ENCODE data around the gene ZDHHC3.
A peak's percentile ranks its signal among the peaks of the same experiment; 100 is the strongest.

ZDHHC3 gene, protein sequence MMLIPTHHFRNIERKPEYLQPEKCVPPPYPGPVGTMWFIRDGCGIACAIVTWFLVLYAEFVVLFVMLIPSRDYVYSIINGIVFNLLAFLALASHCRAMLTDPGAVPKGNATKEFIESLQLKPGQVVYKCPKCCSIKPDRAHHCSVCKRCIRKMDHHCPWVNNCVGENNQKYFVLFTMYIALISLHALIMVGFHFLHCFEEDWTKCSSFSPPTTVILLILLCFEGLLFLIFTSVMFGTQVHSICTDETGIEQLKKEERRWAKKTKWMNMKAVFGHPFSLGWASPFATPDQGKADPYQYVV

DNA sequence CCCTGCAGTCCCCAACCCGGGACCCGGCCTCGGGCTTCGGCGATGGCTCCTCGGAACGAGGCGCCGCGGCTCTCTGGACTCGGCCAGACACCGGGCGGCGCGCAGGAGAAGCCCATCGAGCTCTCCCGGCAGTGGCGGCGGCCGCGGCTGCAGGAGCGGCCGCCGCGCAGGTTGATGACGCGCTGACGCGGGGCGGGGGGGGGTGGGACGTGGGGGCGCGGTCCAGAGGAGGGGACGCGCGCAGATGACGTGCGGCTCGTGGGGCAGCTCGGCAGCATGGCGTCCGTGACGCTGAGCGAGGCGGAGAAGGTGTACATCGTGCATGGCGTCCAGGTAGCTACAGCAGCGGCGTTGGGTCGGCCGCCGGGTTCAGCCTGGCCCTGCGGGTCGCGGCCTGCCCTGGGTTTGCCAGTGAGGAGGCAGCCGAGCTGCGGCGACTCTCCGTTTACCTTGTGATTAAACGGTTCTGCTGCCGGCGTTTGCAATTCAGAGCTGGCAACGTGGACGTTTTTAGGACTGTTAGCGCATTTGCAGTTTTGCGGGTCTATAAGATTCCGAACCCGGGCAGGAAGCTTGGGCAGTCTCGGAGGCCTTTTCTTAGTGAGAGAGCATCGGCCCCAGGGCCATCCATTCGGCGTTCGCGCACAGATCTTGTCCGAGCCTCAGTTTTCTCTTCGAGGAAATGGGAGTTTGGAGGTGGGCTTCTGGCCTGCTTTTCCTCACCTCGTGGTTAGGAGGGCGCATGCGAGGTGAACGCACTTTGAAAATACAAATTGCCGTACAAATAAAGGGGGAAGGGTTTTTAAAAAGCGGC is at the start of gene ZDHHC3, which contains the start of gene EXOSC7:
Gene ZDHHC3, minus strand, starts transcription at position 173 of the 814 bp plus-strand sequence. CDS start 16,738 bp downstream, outside the sequence.
Gene EXOSC7, plus strand, starts transcription at position 243 of the 814 bp plus-strand sequence. Its CDS starts 34 bp downstream, at position 277.
- DNase-seq (ENCODE audit: low spot score): peak; percentile 84

GRCh38 chr3:45024542-45025255 is 48.7 kb upstream of the ZDHHC3 start:
- DNase-seq (ENCODE audit: low spot score): no peak

DNA sequence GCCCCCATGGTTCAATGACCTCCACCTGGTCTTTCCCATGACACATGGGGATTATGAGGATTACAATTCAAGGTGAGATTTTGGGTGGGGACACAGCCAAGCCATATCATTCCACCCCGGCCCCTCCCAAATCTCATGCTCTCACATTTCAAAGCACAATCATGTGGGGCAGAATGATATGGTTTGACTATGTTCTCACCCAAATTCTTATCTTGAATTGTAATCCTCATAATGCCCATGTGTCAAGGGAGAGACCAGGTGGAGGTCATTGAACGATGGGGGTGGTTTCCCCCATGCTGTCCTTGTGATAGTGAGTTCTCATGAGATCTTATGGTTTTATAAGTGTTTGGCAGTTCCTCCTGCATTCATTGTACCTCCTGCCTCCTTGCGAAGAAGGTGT is 47.7 kb upstream of the ZDHHC3 start:
- no peak for DNase-seq (ENCODE audit: low spot score)

GRCh38 chr3:45021524-45022297 is 45.7 kb upstream of the ZDHHC3 start:
- DNase-seq (ENCODE audit: low spot score): no peak

GRCh38 chr3:45020534-45020933 is 44.6 kb upstream of the ZDHHC3 start:
- no peak for DNase-seq (ENCODE audit: low spot score)

DNA sequence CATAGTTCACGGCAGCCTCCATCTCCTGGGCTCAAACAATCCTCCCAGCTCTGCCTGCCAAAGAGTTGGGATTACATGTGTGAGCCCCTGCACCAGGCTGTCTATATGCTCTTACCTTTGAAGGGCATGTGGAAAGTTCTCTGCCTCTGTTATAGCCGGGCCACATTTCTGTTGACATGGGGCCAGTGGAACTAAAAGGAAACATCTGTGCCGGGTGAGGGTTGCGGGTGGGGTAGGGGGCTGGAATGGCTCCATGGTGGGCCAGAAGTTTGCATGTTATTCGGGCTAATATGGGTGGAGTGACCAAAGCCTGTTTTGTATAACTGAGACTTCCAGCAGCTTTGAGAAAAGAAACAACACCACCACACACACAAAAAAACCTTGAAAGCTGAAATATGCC is 41.8 kb upstream of the ZDHHC3 start:
- DNase-seq (ENCODE audit: low spot score): no peak

DNA sequence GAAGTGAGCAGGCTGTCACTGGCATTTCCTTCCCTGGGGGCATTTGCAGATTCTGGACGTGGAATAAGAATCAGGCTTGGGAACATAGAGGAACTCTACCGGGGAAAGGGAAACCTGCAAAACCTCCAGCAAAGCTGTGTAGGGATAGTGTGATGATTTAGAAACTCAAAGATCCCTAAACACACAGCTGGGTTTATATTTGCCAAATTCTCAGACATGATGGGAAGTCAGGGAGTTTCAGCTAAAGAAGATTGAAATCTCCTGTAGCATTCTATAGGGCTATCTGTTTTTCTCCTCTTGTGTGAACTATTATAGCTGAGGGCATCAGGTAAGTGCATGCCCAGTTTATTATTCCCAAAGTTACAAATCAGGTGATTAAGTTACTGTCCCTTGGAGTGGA is 40.9 kb upstream of the ZDHHC3 start:
- DNase-seq (ENCODE audit: low spot score): no peak

- DNase-seq (ENCODE audit: low spot score): no peak
These were observed 36.6 kb upstream of the ZDHHC3 start for GRCh38 chr3:45012577-45012976.

DNA sequence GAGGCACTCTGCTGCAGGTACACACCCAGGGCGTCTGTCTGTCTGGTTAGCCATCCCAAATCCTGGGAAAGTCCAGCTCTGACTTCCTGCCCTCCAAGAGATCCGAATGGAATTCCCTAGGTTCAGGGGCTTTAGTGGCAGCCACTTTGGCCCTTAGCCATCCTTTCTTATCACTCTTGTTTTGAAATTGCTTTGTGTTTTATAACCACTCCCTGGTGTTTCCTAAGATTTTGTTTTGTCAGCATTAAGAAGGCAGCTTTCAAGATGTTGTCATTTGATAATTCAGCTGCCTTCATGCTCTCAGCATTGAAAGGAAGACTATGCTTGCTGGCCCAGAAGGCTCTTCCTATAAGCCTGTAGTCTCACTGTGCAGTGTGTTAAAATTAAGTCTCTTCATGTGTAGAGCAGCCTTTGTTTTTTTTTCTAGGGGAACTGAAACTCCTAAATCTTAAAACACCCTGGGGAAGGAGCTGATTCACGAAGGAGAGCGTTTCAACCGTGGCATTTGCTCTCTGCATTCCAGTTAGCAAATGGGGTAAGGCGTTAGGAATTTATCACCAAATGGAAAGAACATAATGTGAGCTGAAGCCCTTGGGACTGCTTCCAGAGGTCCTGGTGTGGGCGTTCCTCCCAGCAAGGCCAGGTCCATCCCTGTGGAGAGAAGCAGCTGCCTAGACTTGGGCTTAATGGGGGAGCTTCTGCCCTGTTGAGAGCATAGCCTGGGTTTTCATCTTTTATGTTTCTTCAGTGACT is 36.0 kb upstream of the ZDHHC3 start:
- no peak for DNase-seq (ENCODE audit: low spot score)

- no peak for DNase-seq (ENCODE audit: low spot score)
These were observed 34.9 kb upstream of the ZDHHC3 start for GRCh38 chr3:45010811-45011333.

- no peak for DNase-seq (ENCODE audit: low spot score)
These were observed 33.9 kb upstream of the ZDHHC3 start for GRCh38 chr3:45009868-45010267.

DNA sequence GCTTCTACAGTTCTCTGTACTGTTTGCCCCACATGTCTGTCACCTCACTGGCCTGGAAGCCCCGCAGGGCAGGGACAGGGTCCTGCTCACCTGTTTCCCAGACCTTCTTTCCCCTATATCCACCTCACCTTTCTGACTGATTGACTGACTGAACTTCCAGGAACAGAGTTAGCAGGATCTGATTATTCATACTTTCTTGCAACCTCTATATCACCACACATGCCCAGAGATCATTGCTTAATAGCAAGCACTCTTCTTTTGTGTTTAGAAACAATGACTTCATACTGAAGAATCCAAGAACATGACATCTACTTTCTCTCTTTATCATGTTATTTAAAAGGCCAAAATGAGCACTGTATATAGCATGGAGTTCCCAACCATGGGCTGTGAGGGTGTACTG is 32.1 kb upstream of the ZDHHC3 start:
- no peak for DNase-seq (ENCODE audit: low spot score)

DNA sequence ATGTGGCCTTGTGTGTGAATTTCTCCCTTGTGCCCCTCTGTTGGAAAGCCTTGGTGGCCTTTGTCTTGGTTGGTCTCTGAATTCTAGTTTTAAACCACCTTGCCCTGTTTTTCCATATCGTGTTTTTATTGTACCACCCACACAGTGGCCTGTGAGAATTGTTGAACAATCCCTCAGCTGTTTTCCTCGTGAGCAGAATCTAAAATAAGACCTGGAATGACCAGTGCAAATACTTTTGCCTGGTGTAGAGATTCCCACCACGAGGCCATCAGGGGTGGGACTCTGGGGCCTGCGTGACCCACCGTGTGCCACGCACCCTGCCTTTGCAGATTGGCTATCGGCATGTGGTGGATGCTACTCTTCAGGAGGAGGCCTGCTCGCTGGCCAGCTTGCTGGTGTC is 31.1 kb upstream of the ZDHHC3 start:
- no peak for DNase-seq (ENCODE audit: low spot score)

- no peak for DNase-seq (ENCODE audit: low spot score)
These were observed 27.9 kb upstream of the ZDHHC3 start for GRCh38 chr3:45003859-45004258.

DNA sequence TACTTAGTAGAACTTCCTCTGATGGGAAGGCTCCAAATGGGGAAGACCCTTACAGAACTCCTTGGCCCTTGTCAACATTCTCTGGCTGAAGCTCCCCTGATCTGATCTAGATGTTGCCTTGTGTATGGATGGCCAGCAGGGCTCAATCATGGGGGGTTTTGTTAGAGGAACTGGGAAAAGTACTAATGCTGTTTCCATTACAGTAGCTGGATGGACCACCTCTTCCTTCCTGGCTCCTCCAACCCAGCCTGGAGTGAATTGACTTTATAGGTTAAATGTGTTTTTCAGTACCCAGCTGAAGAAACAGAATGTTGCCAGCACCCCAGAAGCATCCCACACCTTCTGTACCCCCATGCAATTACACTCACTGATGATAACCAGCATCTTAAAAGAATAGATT is 27.4 kb upstream of the ZDHHC3 start:
- no peak for DNase-seq (ENCODE audit: low spot score)

GRCh38 chr3:45002720-45003119 is 26.7 kb upstream of the ZDHHC3 start:
- DNase-seq (ENCODE audit: low spot score): no peak

DNA sequence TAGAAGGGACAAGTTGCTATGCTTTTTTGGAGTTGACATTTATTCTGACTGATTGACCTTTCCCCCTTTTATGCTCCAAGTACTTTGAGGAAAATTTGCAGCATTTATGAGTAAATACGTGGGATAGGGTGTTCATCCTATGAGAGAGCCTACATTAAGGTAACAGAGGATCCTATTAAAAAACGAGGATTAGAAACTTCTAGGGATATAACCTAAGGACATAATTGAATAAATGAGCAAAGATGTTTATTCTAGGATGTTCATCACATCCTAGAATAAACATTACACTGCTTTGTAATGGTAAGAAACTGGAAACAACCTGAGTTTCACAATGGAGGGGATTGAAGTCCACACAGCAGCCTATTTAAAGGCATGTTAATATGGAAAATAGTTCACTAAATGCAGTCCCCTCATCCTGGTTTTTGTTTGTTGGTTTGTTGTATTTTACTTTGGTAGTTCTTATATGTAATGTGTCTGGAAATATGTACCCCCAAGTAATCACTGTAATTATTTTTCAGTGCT is 26.2 kb upstream of the ZDHHC3 start:
- DNase-seq (ENCODE audit: low spot score): no peak

DNA sequence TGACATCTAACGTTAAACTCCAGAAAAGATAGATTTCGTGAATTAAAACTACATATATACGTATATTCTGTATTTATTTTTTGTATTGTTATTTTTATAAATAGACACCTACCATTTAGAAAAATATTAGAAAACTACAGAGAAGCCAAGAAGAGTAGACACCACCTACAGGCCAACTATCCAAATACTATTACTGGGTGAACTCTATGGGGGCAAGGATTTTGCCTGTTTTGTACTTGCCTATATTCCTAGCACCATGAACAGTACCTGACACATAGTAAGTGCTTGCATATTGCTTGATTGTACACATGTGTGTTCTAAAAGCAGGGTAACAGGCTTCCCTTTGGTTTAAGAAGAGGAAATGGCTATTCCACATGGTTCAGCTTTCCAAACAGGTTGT is 25.8 kb upstream of the ZDHHC3 start:
- no peak for DNase-seq (ENCODE audit: low spot score)

GRCh38 chr3:45000823-45001222 is 24.8 kb upstream of the ZDHHC3 start:
- no peak for DNase-seq (ENCODE audit: low spot score)

DNA sequence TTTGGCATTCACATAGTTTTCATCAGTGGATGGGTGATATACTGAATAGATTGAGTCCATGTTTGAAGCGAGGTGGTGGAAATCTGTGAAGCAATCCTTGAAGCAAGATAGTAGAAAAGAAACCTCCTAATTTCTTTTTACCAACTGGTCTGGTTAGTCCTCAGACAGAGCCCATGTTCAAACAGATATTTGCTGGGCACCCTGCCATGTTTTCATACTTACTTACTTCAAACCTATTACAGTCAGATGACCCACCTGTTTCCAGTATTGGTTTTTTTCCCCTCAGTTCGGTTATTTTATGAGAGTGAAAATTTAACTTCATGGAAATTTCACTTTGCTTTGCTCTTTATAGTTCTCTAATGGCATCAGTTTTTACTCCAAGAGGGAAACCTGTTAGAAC is 23.8 kb upstream of the ZDHHC3 start:
- DNase-seq (ENCODE audit: low spot score): no peak

GRCh38 chr3:44996556-44996969 is 20.6 kb upstream of the ZDHHC3 start:
- DNase-seq (ENCODE audit: low spot score): no peak

All from RKO (cell line).